ENCODE results near the gene NDUFV3. TPM values are rescaled to one million over a fixed set of nuclear protein-coding genes. Genes with fewer than 3 reads are reported as not detected.
A peak's percentile ranks its signal among the peaks of the same experiment; 100 is the strongest.
"Not testable (repeated sequence)": the region's sequence is repeated elsewhere in the genome, so short reads cannot be mapped to it uniquely, and the experiment has no call there.

NDUFV3 gene
- total and polyA plus RNA-seq, 10 donors = 12.0 to 38.8 (median 35.1) TPM

- H3K4me1 ChIP-seq = peaks cover 2 to 12% (median 10%) of the 10 kb centered on the region in 6 donors
- 93 to 100% (median 98%) methylated on average over 6 to 7 of the region's 7 CpGs for WGBS, 5 donors
- H3K4me3 ChIP-seq = no peak overlapping the region
- no peak for DNase-seq
- peaks cover 0 to 85% (median 73%) of the 10 kb centered on the region in 6 donors for H3K36me3 ChIP-seq
- no peaks in the 10 kb centered on the region for H3K9me3 ChIP-seq
- H3K27me3 ChIP-seq (replicated peaks in 1 of 7) = no peaks in the 10 kb centered on the region
- intact Hi-C loops (cut with DNase I; ENCODE audit: low total_unique reads) = no loop called here
- TF ChIP-seq POLR2AphosphoS5 (IDR thresholded peaks at IDR 0.05) (no peak), POLR2A (IDR thresholded peaks at IDR 0.05) (no peak), CTCF (IDR thresholded peaks at IDR 0.05 in 8 of 11, conservative IDR thresholded peaks at IDR 0.05 in 3 of 11) (no peak)
- H3K27ac ChIP-seq = no peak overlapping the region
These were observed 20.0 kb upstream of the NDUFV3 start for GRCh38 chr21:42873096-42873495.

- DNase-seq; intact Hi-C loops (cut with DNase I; ENCODE audit: low total_unique reads); H3K27me3 ChIP-seq (replicated peaks in 1 of 7); H3K9me3 ChIP-seq; H3K27ac ChIP-seq; H3K4me3 ChIP-seq: not testable (repeated sequence)
- WGBS, 5 donors = 88 to 98% (median 90%) methylated on average over 9 to 10 of the region's 10 CpGs
- Histone ChIP-seq H3K36me3 (peaks cover 0 to 58% (median 47%) of the 10 kb centered on the region in 6 donors), H3K4me1 (peaks cover 10 to 32% (median 28%) of the 10 kb centered on the region in 6 donors)
These were observed 17.3 kb upstream of the NDUFV3 start for GRCh38 chr21:42875811-42876210.

- no peak for TF ChIP-seq POLR2AphosphoS5 (IDR thresholded peaks at IDR 0.05)
- WGBS, 5 donors = 0 to 1% (median 1%) methylated on average over 15 of the region's 15 CpGs
- Histone ChIP-seq H3K27me3 (replicated peaks in 1 of 7) (no peaks in the 10 kb centered on the region), H3K4me3 (peak overlapping the region; percentile 99 to 100 (median 100)), H3K27ac (peak overlapping the region; percentile 70 to 91 (median 86)), H3K36me3 (peaks cover 0 to 30% (median 19%) of the 10 kb centered on the region in 6 donors), H3K4me1 (peaks cover 10 to 32% (median 28%) of the 10 kb centered on the region in 6 donors), H3K9me3 (no peaks in the 10 kb centered on the region)
- intact Hi-C loops (cut with DNase I; ENCODE audit: low total_unique reads) = no loop called here
- no peak for DNase-seq
These were observed 14.5 kb upstream of the NDUFV3 start for GRCh38 chr21:42878678-42878992.

- TF ChIP-seq CTCF (IDR thresholded peaks at IDR 0.05 in 8 of 11, conservative IDR thresholded peaks at IDR 0.05 in 3 of 11) = peak in 1 of 11 experiments; percentile 12
- TF ChIP-seq POLR2A (IDR thresholded peaks at IDR 0.05) = peak in 2 of 3 donors; percentile 18 to 73
- peak; percentile 98 to 99 (median 98) for TF ChIP-seq POLR2AphosphoS5 (IDR thresholded peaks at IDR 0.05)
- H3K9me3 ChIP-seq = no peaks in the 10 kb centered on the region
- WGBS, 5 donors = 0 to 1% (median 0%) methylated on average over 21 to 80 of the region's 80 CpGs
- peak; percentile 99 for DNase-seq
- peaks cover 10 to 32% (median 28%) of the 10 kb centered on the region in 6 donors for H3K4me1 ChIP-seq
- intact Hi-C loops (cut with DNase I; ENCODE audit: low total_unique reads) = no loop called here
- H3K4me3 ChIP-seq = peak within 1 kb of the TSS; percentile 99 to 100 (median 100)
- H3K36me3 ChIP-seq = peaks cover 0 to 25% (median 16%) of the 10 kb centered on the region in 6 donors
- no peaks in the 10 kb centered on the region for H3K27me3 ChIP-seq (replicated peaks in 1 of 7)
- H3K27ac ChIP-seq = peak within 1 kb of the TSS; percentile 70 to 91 (median 86)
These were observed 13.9 kb upstream of the NDUFV3 start, which contains the start of gene WDR4 for GRCh38 chr21:42878993-42879787. Gene WDR4, minus strand, starts transcription at chr21:42879539. Its CDS starts 44 bp downstream, at chr21:42879495.

GRCh38 chr21:42880352-42880751, 12.8 kb upstream of the NDUFV3 start:
- intact Hi-C loops (cut with DNase I; ENCODE audit: low total_unique reads) = no loop called here
- no peak for TF ChIP-seq POLR2A (IDR thresholded peaks at IDR 0.05)
- no peak for TF ChIP-seq CTCF (IDR thresholded peaks at IDR 0.05 in 8 of 11, conservative IDR thresholded peaks at IDR 0.05 in 3 of 11)
- TF ChIP-seq POLR2AphosphoS5 (IDR thresholded peaks at IDR 0.05) = no peak
- H3K4me1 ChIP-seq = peaks cover 10 to 32% (median 28%) of the 10 kb centered on the region in 6 donors
- H3K9me3 ChIP-seq = no peaks in the 10 kb centered on the region
- H3K27me3 ChIP-seq (replicated peaks in 1 of 7) = no peaks in the 10 kb centered on the region
- peaks cover 0 to 13% (median 7%) of the 10 kb centered on the region in 6 donors for H3K36me3 ChIP-seq
- peak; percentile 4 for DNase-seq
- peak overlapping the region in 7 of 8 donors; percentile 99 to 100 (median 100) for H3K4me3 ChIP-seq
- peak overlapping the region in 7 of 8 donors; percentile 70 to 91 (median 86) for H3K27ac ChIP-seq
- WGBS, 5 donors = 82 to 95% (median 91%) methylated on average over 6 of the region's 6 CpGs

Measured in spleen (tissue), 11 donors.